Esophagus squamous epithelium (tissue), 5 donors: ENCODE results near the gene KREMEN1. TPM values are rescaled to one million over a fixed set of nuclear protein-coding genes. Genes with fewer than 3 reads are reported as not detected.
A peak's percentile ranks its signal among the peaks of the same experiment; 100 is the strongest.

Experiments used
- DNase-seq: peaks from one replicate; lab custom pipeline; 2025; lab: John Stamatoyannopoulos, UW
- H3K27ac ChIP-seq, 4 donors: fragments of 200-600 bp; sonication (generic); one replicate each; pipeline ENCODE4 v1.5.1; 2016 to 2019; ENCODE audit warnings: mild to moderate bottlenecking in 1 of 4
- H3K27me3 ChIP-seq, 4 donors: fragments of 200-600 bp; sonication (generic); 1 replicate in 3 of 4; 2 replicates in 1 of 4; pipeline versions ENCODE4 v1.5.1 to v1.6.0; 2017 to 2021; ENCODE audit warnings: antibody characterized with exemption in 1 of 4
- H3K36me3 ChIP-seq, 3 donors: fragments of 200-600 bp; sonication (generic); one replicate each; pipeline ENCODE4 v1.5.1; 2016 to 2019
- H3K4me1 ChIP-seq, 3 donors: fragments of 200-600 bp; sonication (generic); one replicate each; pipeline ENCODE4 v1.5.1; 2017 to 2019
- H3K4me3 ChIP-seq, 4 donors: fragments of 200-600 bp; sonication (generic); 1 replicate in 3 of 4; 2 replicates in 1 of 4; pipeline ENCODE4 v1.5.1; 2016 to 2019; ENCODE audit warnings: mild to moderate bottlenecking in 2 of 4, moderate library complexity in 1 of 4
- H3K9me3 ChIP-seq, 3 donors: fragments of 200-600 bp; sonication (generic); one replicate each; pipeline ENCODE4 v1.5.1; 2016 to 2019
- CTCF ChIP-seq, 6 experiments: fragments of 450-650 bp in 4 of 6; fragments of 200-600 bp in 2 of 6; sonication (generic) in 2 of 6; IDR thresholded peaks; one replicate each; pipeline ENCODE4 v1.5.1; 2016 to 2019; ENCODE audit warnings: antibody characterized with exemption in 6 of 6, mild to moderate bottlenecking in 4 of 6, moderate library complexity in 4 of 6
- POLR2A ChIP-seq, 4 donors: fragments of 450-650 bp; IDR thresholded peaks; one replicate each; pipeline ENCODE4 v1.6.1; 2017; ENCODE audit warnings: antibody characterized with exemption in 4 of 4, mild to moderate bottlenecking in 4 of 4, moderate library complexity in 3 of 4
- WGBS, 2 donors: methylation state at CpG; one replicate each; pipeline ENCODE4 v1.1.5; 2018; 5-methylcytosine and 5-hydroxymethylcytosine counted together
- intact Hi-C: fragments of 100-400 bp; cut with DNase I; formaldehyde crosslinking; loops from one replicate; pipeline ENCODE4 v1.15.0; 2022
- total RNA-seq, 4 donors: library from RNA; depleted of rRNA; stranded (reverse); fragments of >200 nt; gene quantifications; one replicate each; pipeline ENCODE4 v1.1.0, GENCODE V29; 2016
- donor health status: DM: yes; HTN: yes; CAD: no.

KREMEN1 gene
- total RNA-seq, 4 donors from 2014 or later: 34.3 to 64.8 (median 47.7) TPM

- Histone ChIP-seq H3K4me3 (no peak overlapping the region), H3K9me3 (no peaks in the 10 kb centered on the region), H3K27me3 (peaks cover 0 to 24% (median 0%) of the 10 kb centered on the region in 4 donors), H3K27ac (no peak overlapping the region), H3K4me1 (peaks cover 11 to 46% (median 15%) of the 10 kb centered on the region in 3 donors), H3K36me3 (no peaks in the 10 kb centered on the region)
- 70 to 81% methylated on average over 9 of the region's 9 CpGs for WGBS, 2 donors
- TF ChIP-seq CTCF (IDR thresholded peaks at IDR 0.05): no peak
- TF ChIP-seq POLR2A (IDR thresholded peaks at IDR 0.05): no peak
- DNase-seq: no peak
- intact Hi-C loops: no loop called here
Measured at GRCh38 chr22:29203488-29204454, 130.9 kb downstream of the KREMEN1 start.

GRCh38 chr22:29204455-29205183 lies 131.8 kb downstream of the KREMEN1 start:
- no peaks in the 10 kb centered on the region for H3K9me3 ChIP-seq
- TF ChIP-seq CTCF (IDR thresholded peaks at IDR 0.05) (no peak), POLR2A (IDR thresholded peaks at IDR 0.05) (no peak)
- intact Hi-C loops: no loop called here
- no peak overlapping the region for H3K4me3 ChIP-seq
- H3K4me1 ChIP-seq: peaks cover 11 to 52% (median 15%) of the 10 kb centered on the region in 3 donors
- no peak for DNase-seq
- no peak overlapping the region for H3K27ac ChIP-seq
- H3K27me3 ChIP-seq: peaks cover 0 to 24% (median 0%) of the 10 kb centered on the region in 4 donors
- 91 to 95% methylated on average over 2 to 6 of the region's 8 CpGs for WGBS, 2 donors
- no peaks in the 10 kb centered on the region for H3K36me3 ChIP-seq

- Histone ChIP-seq H3K9me3 (no peaks in the 10 kb centered on the region), H3K27me3 (peaks cover 0 to 24% (median 0%) of the 10 kb centered on the region in 4 donors), H3K4me3 (peak overlapping the region; percentile 2 to 70 (median 54)), H3K27ac (no peak overlapping the region), H3K4me1 (peaks cover 11 to 52% (median 15%) of the 10 kb centered on the region in 3 donors), H3K36me3 (no peaks in the 10 kb centered on the region)
- no peak for DNase-seq
- intact Hi-C loops: no loop called here
- 54 to 74% methylated on average over 10 to 11 of the region's 11 CpGs for WGBS, 2 donors
- TF ChIP-seq POLR2A (IDR thresholded peaks at IDR 0.05): no peak
- no peak for TF ChIP-seq CTCF (IDR thresholded peaks at IDR 0.05)
Measured at GRCh38 chr22:29205252-29205593, 132.4 kb downstream of the KREMEN1 start.

- no peak for DNase-seq
- no peaks in the 10 kb centered on the region for H3K36me3 ChIP-seq
- WGBS, 2 donors: 8 to 12% methylated on average over 8 to 9 of the region's 90 CpGs
- intact Hi-C loops: no loop called here
- no peaks in the 10 kb centered on the region for H3K9me3 ChIP-seq
- peaks cover 11 to 52% (median 15%) of the 10 kb centered on the region in 3 donors for H3K4me1 ChIP-seq
- TF ChIP-seq CTCF (IDR thresholded peaks at IDR 0.05) (peak in 1 of 6 experiments; percentile 8), POLR2A (IDR thresholded peaks at IDR 0.05) (no peak)
- H3K27ac ChIP-seq: peak within 1 kb of the TSS in 2 of 4 donors; percentile 22 to 42
- peak within 1 kb of the TSS; percentile 31 to 70 (median 54) for H3K4me3 ChIP-seq
- H3K27me3 ChIP-seq: peaks cover 0 to 24% (median 0%) of the 10 kb centered on the region in 4 donors
Measured at GRCh38 chr22:29205594-29206371, 132.9 kb downstream of the KREMEN1 start, which contains the start of gene EMID1. Gene EMID1 (plus strand): TSS chr22:29205896. CDS start chr22:29206039, 143 bp downstream.
